ENCODE results near the gene SPEN.

GRCh38 chr1:15803380-15803779, 44.1 kb upstream of the SPEN start:
- peak in 1 of 3 experiments; percentile 22 for TF ChIP-seq CTCF (IDR thresholded peaks at IDR 0.05)
- no peak for TF ChIP-seq POLR2A (IDR thresholded peaks at IDR 0.05)
- no peak for TF ChIP-seq POLR2AphosphoS5 (IDR thresholded peaks at IDR 0.05; ENCODE audit: insufficient read depth in 1 of 2, low read depth in 1 of 2)

Data from vagina (tissue), 2 donors.